ENCODE measurements around the gene SMLR1. TPM values are rescaled to one million over a fixed set of nuclear protein-coding genes. Genes with fewer than 3 reads are reported as not detected.
A peak's percentile ranks its signal among the peaks of the same experiment; 100 is the strongest.

The SMLR1 gene
- not detected in 2 replicates for total RNA-seq (2021)
- Bru-seq, nascent RNA: not detected
- not detected for BruChase-seq, experiment 1, labeled RNA remaining after a 2-hour chase
- not detected for BruChase-seq, experiment 2, labeled RNA remaining after a 6-hour chase
- long read RNA-seq: 0 reads

DNA sequence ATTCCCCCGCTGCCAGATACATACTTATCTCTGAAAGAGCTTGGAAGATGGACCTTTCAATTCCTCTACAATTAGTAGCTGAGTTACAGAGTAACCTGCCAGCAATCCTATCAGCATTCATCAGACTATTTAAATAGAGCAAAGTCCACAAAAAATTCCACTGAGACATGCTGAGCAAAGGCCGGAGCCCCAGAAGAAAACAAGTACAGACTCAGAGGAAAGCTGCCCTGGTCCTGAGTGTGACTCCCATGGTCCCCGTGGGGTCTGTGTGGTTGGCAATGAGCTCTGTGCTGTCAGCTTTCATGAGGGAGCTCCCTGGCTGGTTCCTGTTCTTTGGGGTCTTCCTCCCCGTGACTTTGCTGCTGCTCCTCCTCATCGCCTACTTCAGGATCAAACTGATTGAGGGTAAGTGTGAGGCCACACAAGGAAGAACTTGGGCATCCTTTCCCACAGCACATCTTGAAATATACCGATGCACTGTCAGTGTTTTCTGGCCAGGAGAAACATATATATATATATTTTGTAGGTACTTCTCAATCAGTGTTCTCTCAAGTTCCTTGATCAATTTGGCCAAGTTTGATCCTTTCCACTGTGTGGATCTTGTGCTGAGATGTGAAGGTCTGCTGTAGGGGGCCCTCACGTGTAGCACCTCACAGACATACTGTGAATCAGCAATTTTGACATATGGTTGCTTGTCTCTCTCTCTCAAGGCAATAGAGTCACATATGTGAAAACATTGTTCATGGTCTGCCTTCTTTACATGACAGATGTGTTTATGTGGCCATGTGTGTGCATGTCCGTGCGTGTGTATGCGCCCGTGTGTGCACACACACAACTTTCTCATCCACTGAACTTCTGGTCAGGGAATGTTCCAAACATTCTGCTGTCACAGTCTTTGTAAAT lies at the start of gene SMLR1:
SMLR1 (plus strand) TSS at position 160 of the 903 bp plus-strand sequence; CDS start at position 168, 8 bp downstream.
- no peak for TF ChIP-seq EZH2 (IDR thresholded peaks at IDR 0.05; ENCODE audit: low read depth)
- TF ChIP-seq CTCF (conservative IDR thresholded peaks at IDR 0.05): no peak
- no peaks in the 10 kb centered on the region for H3K4me1 ChIP-seq (replicated peaks; ENCODE audit: insufficient read depth)
- no peaks in the 10 kb centered on the region for H3K36me3 ChIP-seq (ENCODE audit: low read depth)
- H2AFZ ChIP-seq: no peak within 1 kb of the TSS
- intact Hi-C loops (cut with micrococcal nuclease; ENCODE audit: unreplicated experiment): no loop called here
- CTCF ChIA-PET: no interaction called here
- H3K4me3 ChIP-seq: no peak within 1 kb of the TSS
- no peaks in the 10 kb centered on the region for H3K9me2 ChIP-seq (ENCODE audit: insufficient read depth)
- no peak for DNase-seq
- H3K27ac ChIP-seq: no peak within 1 kb of the TSS
- no peak within 1 kb of the TSS for H3K4me2 ChIP-seq
- no peaks in the 10 kb centered on the region for H3K9me3 ChIP-seq (ENCODE audit: insufficient read depth, low read depth)
- H3K27me3 ChIP-seq (ENCODE audit: insufficient read depth, low read depth): no peaks in the 10 kb centered on the region
- no peaks in the 10 kb centered on the region for H3K79me2 ChIP-seq (ENCODE audit: low read depth)
- POLR2A ChIA-PET (ENCODE audit: unreplicated experiment): no interaction called here
- BruUV-seq (replicated peaks): no TSS peak
- no peaks in the 10 kb centered on the region for H3F3A ChIP-seq (ENCODE audit: insufficient read depth, low read depth)
- H4K20me1 ChIP-seq (ENCODE audit: insufficient read depth): no peaks in the 10 kb centered on the region

DNA sequence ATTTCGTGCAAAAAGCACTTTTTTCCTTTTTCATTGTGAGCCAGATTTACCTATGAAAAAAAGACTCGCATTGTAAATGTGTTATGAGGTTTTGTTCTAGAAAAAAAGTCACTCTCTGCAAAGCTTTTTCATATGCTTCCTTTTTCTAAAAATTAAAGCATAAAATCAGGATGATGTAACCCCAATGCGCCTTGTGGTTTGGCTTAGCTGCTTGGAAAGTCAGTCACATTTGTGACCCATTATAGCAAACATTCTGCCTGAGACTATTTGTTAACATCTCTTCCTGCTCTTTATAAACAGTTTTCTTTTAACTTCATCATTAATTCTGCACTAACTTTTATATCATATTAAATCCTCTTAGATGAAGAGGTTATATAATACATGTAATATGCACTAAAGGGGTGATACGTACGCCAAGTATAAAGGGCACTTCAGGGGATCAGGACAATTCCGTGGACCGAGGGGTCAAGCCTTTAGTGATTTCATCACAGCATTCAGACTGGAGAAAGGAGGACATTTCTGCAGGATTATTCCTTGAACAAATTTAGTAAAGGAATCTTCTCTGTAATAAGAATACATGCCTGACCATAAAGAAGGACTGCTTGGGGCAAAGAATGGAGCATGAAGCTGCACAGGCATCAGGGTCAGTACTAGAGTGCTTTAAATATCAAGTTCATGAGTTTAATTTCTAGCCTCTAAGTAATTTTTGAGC lies 48.1 kb upstream of the SMLR1 start:
- no peak overlapping the region for H3K27ac ChIP-seq
- ChIA-PET POLR2A (ENCODE audit: unreplicated experiment) (no interaction called here), CTCF (no interaction called here)
- no peaks in the 10 kb centered on the region for H3K9me3 ChIP-seq (ENCODE audit: insufficient read depth, low read depth)
- no TSS peak for BruUV-seq (replicated peaks)
- no peaks in the 10 kb centered on the region for H3K4me1 ChIP-seq (replicated peaks; ENCODE audit: insufficient read depth)
- no peaks in the 10 kb centered on the region for H4K20me1 ChIP-seq (ENCODE audit: insufficient read depth)
- no peak overlapping the region for H3K4me3 ChIP-seq
- peak overlapping the region; percentile 37; the same call in 1 of the 2 replicates for H3K4me2 ChIP-seq
- no peaks in the 10 kb centered on the region for H3F3A ChIP-seq (ENCODE audit: insufficient read depth, low read depth)
- H3K27me3 ChIP-seq (ENCODE audit: insufficient read depth, low read depth): no peaks in the 10 kb centered on the region
- no peak for DNase-seq
- no peaks in the 10 kb centered on the region for H3K9me2 ChIP-seq (ENCODE audit: insufficient read depth)
- TF ChIP-seq CTCF (conservative IDR thresholded peaks at IDR 0.05) (no peak), EZH2 (IDR thresholded peaks at IDR 0.05; ENCODE audit: low read depth) (no peak)
- no peaks in the 10 kb centered on the region for H3K36me3 ChIP-seq (ENCODE audit: low read depth)
- H3K79me2 ChIP-seq (ENCODE audit: low read depth): no peaks in the 10 kb centered on the region
- H2AFZ ChIP-seq: peak overlapping the region; percentile 34; the same call in 1 of the 2 replicates
- intact Hi-C loops (cut with micrococcal nuclease; ENCODE audit: unreplicated experiment): no loop called here

GRCh38 chr6:130779658-130780033 lies 47.6 kb upstream of the SMLR1 start:
- no TSS peak for BruUV-seq (replicated peaks)
- Histone ChIP-seq H3K27me3 (ENCODE audit: insufficient read depth, low read depth) (no peaks in the 10 kb centered on the region), H3K36me3 (ENCODE audit: low read depth) (no peaks in the 10 kb centered on the region), H3K4me2 (no peak overlapping the region), H3K9me3 (ENCODE audit: insufficient read depth, low read depth) (no peaks in the 10 kb centered on the region), H3K4me1 (replicated peaks; ENCODE audit: insufficient read depth) (no peaks in the 10 kb centered on the region), H3K4me3 (no peak overlapping the region), H3K79me2 (ENCODE audit: low read depth) (no peaks in the 10 kb centered on the region), H2AFZ (no peak overlapping the region), H3K9me2 (ENCODE audit: insufficient read depth) (no peaks in the 10 kb centered on the region), H4K20me1 (ENCODE audit: insufficient read depth) (no peaks in the 10 kb centered on the region), H3F3A (ENCODE audit: insufficient read depth, low read depth) (no peaks in the 10 kb centered on the region), H3K27ac (no peak overlapping the region)
- TF ChIP-seq EZH2 (IDR thresholded peaks at IDR 0.05; ENCODE audit: low read depth) (no peak), CTCF (conservative IDR thresholded peaks at IDR 0.05) (no peak)
- no peak for DNase-seq
- ChIA-PET POLR2A (ENCODE audit: unreplicated experiment) (no interaction called here), CTCF (no interaction called here)
- intact Hi-C loops (cut with micrococcal nuclease; ENCODE audit: unreplicated experiment): no loop called here
